Neural cell (in vitro differentiated cells): ENCODE measurements around the gene IDH1. TPM values are rescaled to one million over a fixed set of nuclear protein-coding genes. Genes with fewer than 3 reads are reported as not detected.

Source experiments
- H2AFZ ChIP-seq: fragments of 200-600, 300-800 bp; sonication (generic), shearing (Covaris generic); 2 replicates; pipeline ENCODE4 v1.6.0; 2014; ENCODE audit warnings: low read depth, mild to moderate bottlenecking, antibody characterized with exemption, low read length, moderate library complexity
- H3F3A ChIP-seq: fragments of 200-600 bp; shearing (Covaris generic); 2 replicates; pipeline ENCODE4 v1.6.1; 2016; ENCODE audit warnings: mild to moderate bottlenecking, moderate library complexity, mixed read lengths, antibody characterized with exemption, low read length; ENCODE audit not compliant: insufficient read depth, poor library complexity, severe bottlenecking
- H3K27ac ChIP-seq: fragments of 200-600, 300-800 bp; sonication (generic), shearing (Covaris generic); 2 replicates; pipeline ENCODE4 v1.5.1; 2014; ENCODE audit warnings: mild to moderate bottlenecking, low read length, moderate library complexity
- H3K27me3 ChIP-seq: fragments of 300-800, 200-600 bp; sonication (generic), shearing (Covaris generic); 2 replicates; pipeline ENCODE4 v1.6.0; 2014; ENCODE audit warnings: mild to moderate bottlenecking, low read depth, low read length, moderate library complexity; ENCODE audit not compliant: insufficient read depth
- H3K36me3 ChIP-seq: fragments of 300-800, 200-600 bp; sonication (generic), shearing (Covaris generic); 2 replicates; pipeline ENCODE4 v1.5.1; 2014; ENCODE audit warnings: mild to moderate bottlenecking, antibody characterized with exemption, low read length, moderate library complexity; ENCODE audit not compliant: insufficient read depth
- H3K4me2 ChIP-seq: fragments of 300-800, 200-600 bp; sonication (generic), shearing (Covaris generic); 2 replicates; pipeline ENCODE4 v1.6.0; 2014; ENCODE audit warnings: mild to moderate bottlenecking, low read length
- H3K4me3 ChIP-seq: fragments of 300-800, 200-600 bp; sonication (generic), shearing (Covaris generic); 2 replicates; pipeline ENCODE4 v1.5.1; 2014; ENCODE audit warnings: mild to moderate bottlenecking, low read length, moderate library complexity
- H3K79me2 ChIP-seq: fragments of 200-600 bp; shearing (Covaris generic); replicated peaks from 2 replicates; pipeline ENCODE4 v1.6.0; 2014; ENCODE audit warnings: mild to moderate bottlenecking, low read length, moderate library complexity; ENCODE audit not compliant: insufficient read depth
- H3K9ac ChIP-seq: fragments of 300-800, 200-600 bp; sonication (generic), shearing (Covaris generic); 2 replicates; pipeline ENCODE4 v1.6.1; 2016; ENCODE audit warnings: mild to moderate bottlenecking, low read length, mixed read lengths
- H3K9me2 ChIP-seq: fragments of 200-600 bp; shearing (Covaris generic); 2 replicates; pipeline ENCODE4 v1.6.1; 2016; ENCODE audit warnings: mild to moderate bottlenecking, low read length, mixed read lengths; ENCODE audit not compliant: insufficient read depth
- H3K9me3 ChIP-seq: fragments of 200-600, 300-800 bp; sonication (generic), shearing (Covaris generic); 2 replicates; pipeline ENCODE4 v1.6.1; 2016; ENCODE audit warnings: mild to moderate bottlenecking, mixed run types, low read length, moderate library complexity, mixed read lengths
- H4K20me1 ChIP-seq: fragments of 200-600 bp; shearing (Covaris generic); 2 replicates; pipeline ENCODE4 v1.6.1; 2016; ENCODE audit warnings: mild to moderate bottlenecking, mixed run types; ENCODE audit not compliant: insufficient read depth
- CTCF ChIP-seq: fragments of 450-650 bp; IDR thresholded peaks from 2 replicates; pipeline ENCODE4 v1.5.1; 2014; ENCODE audit warnings: antibody characterized with exemption, mild to moderate bottlenecking, moderate library complexity; ENCODE audit not compliant: poor library complexity, severe bottlenecking
- EP300 ChIP-seq: fragments of 450-650 bp; conservative IDR thresholded peaks from 2 replicates; pipeline ENCODE4 v1.6.1; 2014; ENCODE audit warnings: antibody characterized with exemption, mild to moderate bottlenecking, moderate library complexity; ENCODE audit not compliant: poor library complexity, severe bottlenecking
- EZH2 ChIP-seq: fragments of 200-600, 300-800 bp; shearing (Covaris generic), sonication (generic); IDR thresholded peaks from 2 replicates; pipeline ENCODE4 v1.6.1; 2014; ENCODE audit warnings: antibody characterized with exemption, low read length, borderline replicate concordance, mild to moderate bottlenecking; ENCODE audit not compliant: insufficient read depth, poor library complexity, severe bottlenecking
- MXI1 ChIP-seq: fragments of 450-650 bp; conservative IDR thresholded peaks from 2 replicates; pipeline ENCODE4 v1.6.1; 2014; ENCODE audit warnings: antibody characterized with exemption, mild to moderate bottlenecking; ENCODE audit not compliant: poor library complexity, severe bottlenecking
- POLR2AphosphoS5 ChIP-seq: IDR thresholded peaks from 2 replicates; pipeline ENCODE4 v1.6.1; 2012
- RAD21 ChIP-seq: fragments of 450-650 bp; conservative IDR thresholded peaks from 2 replicates; pipeline ENCODE4 v1.6.1; 2014; ENCODE audit warnings: antibody characterized with exemption, mild to moderate bottlenecking, moderate library complexity
- REST ChIP-seq: IDR thresholded peaks from 2 replicates; pipeline ENCODE4 v1.6.1; 2012; ENCODE audit warnings: borderline replicate concordance
- SMC3 ChIP-seq: fragments of 450-650 bp; conservative IDR thresholded peaks from 2 replicates; pipeline ENCODE4 v1.6.1; 2014; ENCODE audit warnings: antibody characterized with exemption, mild to moderate bottlenecking, moderate library complexity; ENCODE audit not compliant: poor library complexity
- TAF1 ChIP-seq: IDR thresholded peaks from 2 replicates; pipeline ENCODE4 v1.6.1; 2012; ENCODE audit warnings: low read depth
- polyA plus RNA-seq: library from polyadenylated mRNA; depleted of rRNA; stranded (reverse); fragments of >200 nt; gene quantifications from 2 replicates; pipeline ENCODE4 v1.2.3, GENCODE V29; 2014

Gene IDH1
- polyA plus RNA-seq, 1 donor from 2014 or later, result 354 TPM

- Histone ChIP-seq H2AFZ (no peak overlapping the region), H3K36me3 (peaks cover 11% of the 10 kb centered on the region), H3K9me3 (no peaks in the 10 kb centered on the region), H3K4me2 (no peak overlapping the region), H4K20me1 (no peaks in the 10 kb centered on the region), H3K27me3 (no peaks in the 10 kb centered on the region), H3K9me2 (no peaks in the 10 kb centered on the region), H3F3A (no peaks in the 10 kb centered on the region), H3K9ac (no peak overlapping the region), H3K4me3 (no peak overlapping the region), H3K27ac (no peak overlapping the region), H3K79me2 (no peaks in the 10 kb centered on the region)
- TF ChIP-seq CTCF (no peak), TAF1 (no peak), RAD21 (no peak), EZH2 (no peak), EP300 (no peak), POLR2AphosphoS5 (no peak), SMC3 (no peak)
These were observed 25.4 kb upstream of the IDH1 start for GRCh38 chr2:208280234-208280633.

- H2AFZ ChIP-seq, result no peak overlapping the region
These were observed 24.4 kb upstream of the IDH1 start for GRCh38 chr2:208279236-208279635.

More at GRCh38 chr2:208279236-208279635, 24.4 kb upstream of the IDH1 start:
- Histone ChIP-seq H3K4me3 (no peak overlapping the region), H3K36me3 (peaks cover 11% of the 10 kb centered on the region), H3F3A (no peaks in the 10 kb centered on the region), H4K20me1 (no peaks in the 10 kb centered on the region), H3K27ac (no peak overlapping the region), H3K9me3 (no peaks in the 10 kb centered on the region), H3K9ac (no peak overlapping the region), H3K79me2 (no peaks in the 10 kb centered on the region), H3K9me2 (no peaks in the 10 kb centered on the region), H3K4me2 (no peak overlapping the region), H3K27me3 (no peaks in the 10 kb centered on the region)
- TF ChIP-seq POLR2AphosphoS5 (no peak), TAF1 (no peak), SMC3 (no peak), EP300 (no peak), REST (no peak), MXI1 (no peak), EZH2 (no peak), RAD21 (no peak), CTCF (no peak)
